ENCODE data around the gene MRE11.

MRE11 gene

GRCh38 chr11:94424662-94425061, 69.0 kb downstream of the MRE11 start:
- H3K27me3 Mint-ChIP-seq (ENCODE audit: low read depth), result no peaks in the 10 kb centered on the region
- DNase-seq (ENCODE audit: low spot score), result no peak
- H3K4me3 Mint-ChIP-seq, result no peak overlapping the region
- peaks cover 7% of the 10 kb centered on the region for H3K9me3 Mint-ChIP-seq
- H3K4me1 Mint-ChIP-seq (ENCODE audit: low read depth), result peaks cover 1% of the 10 kb centered on the region
- no peak overlapping the region for H3K27ac Mint-ChIP-seq
- peaks cover 49% of the 10 kb centered on the region for H3K36me3 Mint-ChIP-seq (ENCODE audit: low read depth)

- peaks cover 1% of the 10 kb centered on the region for H3K4me1 Mint-ChIP-seq (ENCODE audit: low read depth)
- H3K36me3 Mint-ChIP-seq (ENCODE audit: low read depth), result peaks cover 44% of the 10 kb centered on the region
- H3K9me3 Mint-ChIP-seq, result peaks cover 7% of the 10 kb centered on the region
- H3K27ac Mint-ChIP-seq, result no peak overlapping the region
- no peak overlapping the region for H3K4me3 Mint-ChIP-seq
- no peaks in the 10 kb centered on the region for H3K27me3 Mint-ChIP-seq (ENCODE audit: low read depth)
- DNase-seq (ENCODE audit: low spot score), result no peak
Observed at GRCh38 chr11:94424011-94424410, 69.6 kb downstream of the MRE11 start.

DNA sequence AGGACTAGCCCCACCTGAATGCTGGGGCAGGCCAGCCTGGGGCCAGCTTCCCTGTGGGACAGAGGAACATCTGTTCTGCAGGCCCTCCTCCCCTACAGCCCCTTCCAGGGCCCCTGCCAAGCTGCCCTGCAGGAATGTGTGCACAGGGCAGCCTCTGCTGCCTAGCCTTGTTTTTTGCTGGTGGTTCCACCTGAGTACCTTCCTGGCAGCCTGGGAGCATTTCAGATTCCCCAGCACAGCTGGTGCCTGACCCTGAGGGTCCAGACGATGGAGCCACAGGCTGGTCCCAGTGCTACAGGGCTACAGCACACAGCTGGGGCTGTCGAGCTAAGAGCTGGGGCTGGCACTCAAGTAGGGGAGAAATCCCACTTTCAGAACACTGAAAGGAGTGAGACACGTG, 70.1 kb downstream of the MRE11 start:
- peaks cover 7% of the 10 kb centered on the region for H3K9me3 Mint-ChIP-seq
- peaks cover 41% of the 10 kb centered on the region for H3K36me3 Mint-ChIP-seq (ENCODE audit: low read depth)
- DNase-seq (ENCODE audit: low spot score), result no peak
- no peak overlapping the region for H3K4me3 Mint-ChIP-seq
- no peaks in the 10 kb centered on the region for H3K27me3 Mint-ChIP-seq (ENCODE audit: low read depth)
- H3K27ac Mint-ChIP-seq, result no peak overlapping the region
- peaks cover 1% of the 10 kb centered on the region for H3K4me1 Mint-ChIP-seq (ENCODE audit: low read depth)

DNA sequence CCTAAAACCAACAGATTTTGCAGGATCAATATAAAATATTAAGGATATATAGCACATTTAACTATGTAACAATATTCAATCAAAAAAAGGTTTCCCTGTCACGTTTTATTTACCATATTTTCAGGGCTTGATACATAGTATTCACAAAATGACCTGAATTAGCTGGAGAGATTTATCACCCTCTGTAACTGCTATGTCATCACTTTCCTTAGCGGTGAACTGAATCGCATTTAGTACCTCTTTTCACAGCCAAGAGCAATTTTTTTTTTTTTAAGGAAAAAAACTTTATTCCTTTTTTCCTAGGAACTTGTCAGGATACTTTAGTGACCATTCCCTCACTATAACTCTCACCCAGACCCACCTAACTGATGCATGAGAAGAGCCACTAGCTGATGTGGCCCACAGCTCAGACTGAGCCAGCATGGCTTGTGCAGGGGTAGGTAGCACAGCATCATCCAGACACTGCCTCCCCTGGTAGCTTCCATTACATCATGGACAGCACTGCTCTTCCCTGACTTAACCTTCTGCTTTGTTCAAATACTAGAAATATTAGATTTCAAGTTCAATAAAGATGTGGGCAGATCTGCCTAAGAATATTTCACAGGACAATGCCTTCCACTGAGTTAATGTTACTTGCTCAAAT, 75.4 kb downstream of the MRE11 start:
- DNase-seq (ENCODE audit: low spot score), result no peak
- H3K27me3 Mint-ChIP-seq (ENCODE audit: low read depth), result no peaks in the 10 kb centered on the region
- H3K4me3 Mint-ChIP-seq, result no peak overlapping the region
- no peaks in the 10 kb centered on the region for H3K9me3 Mint-ChIP-seq
- H3K4me1 Mint-ChIP-seq (ENCODE audit: low read depth), result peaks cover 1% of the 10 kb centered on the region
- peaks cover 16% of the 10 kb centered on the region for H3K36me3 Mint-ChIP-seq (ENCODE audit: low read depth)
- H3K27ac Mint-ChIP-seq, result no peak overlapping the region

- peaks cover 1% of the 10 kb centered on the region for H3K4me1 Mint-ChIP-seq (ENCODE audit: low read depth)
- H3K36me3 Mint-ChIP-seq (ENCODE audit: low read depth), result peaks cover 20% of the 10 kb centered on the region
Observed at GRCh38 chr11:94417386-94417987, 76.2 kb downstream of the MRE11 start.

DNA sequence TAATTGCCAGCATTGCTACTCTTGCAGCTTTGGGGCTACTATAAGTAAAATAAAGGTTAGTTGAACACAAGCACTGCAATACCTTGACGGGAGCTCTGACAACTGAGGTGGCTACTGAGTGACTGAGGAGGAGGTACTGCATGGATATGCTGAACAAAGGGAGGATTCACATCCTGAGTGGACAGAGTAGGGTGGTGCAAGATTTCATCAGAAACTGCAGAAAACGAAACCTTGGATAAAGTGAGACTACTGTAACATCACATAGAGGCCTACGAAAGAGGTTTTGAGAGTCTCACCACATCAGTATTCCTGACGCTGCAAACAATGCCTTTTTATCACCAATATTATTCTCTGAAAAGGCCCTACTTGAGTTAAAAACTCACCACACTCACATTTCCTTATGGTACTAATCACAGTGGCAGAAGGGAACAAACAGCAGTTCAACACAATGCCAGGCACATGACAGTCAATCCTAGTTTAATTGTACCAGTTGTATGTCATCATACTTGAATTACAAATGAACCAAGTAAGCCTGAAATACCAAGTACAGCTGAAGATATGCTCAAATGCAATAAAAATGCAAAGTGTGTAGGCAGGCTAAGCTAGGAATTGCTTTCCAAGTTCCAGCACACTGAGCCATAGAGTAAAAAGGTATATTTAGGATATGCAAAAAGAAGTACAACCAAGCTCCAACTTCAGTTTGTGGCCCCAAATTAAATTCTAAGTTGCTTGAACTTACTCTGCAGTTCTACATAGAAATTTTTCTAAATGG, 88.4 kb downstream of the MRE11 start:
- Mint-ChIP-seq H3K27ac (no peak overlapping the region), H3K9me3 (peaks cover 18% of the 10 kb centered on the region), H3K4me3 (no peak overlapping the region), H3K4me1 (ENCODE audit: low read depth) (peaks cover 6% of the 10 kb centered on the region), H3K27me3 (ENCODE audit: low read depth) (peaks cover 24% of the 10 kb centered on the region), H3K36me3 (ENCODE audit: low read depth) (peaks cover 6% of the 10 kb centered on the region)
- DNase-seq (ENCODE audit: low spot score), result no peak

More at GRCh38 chr11:94417386-94417987, 76.2 kb downstream of the MRE11 start:
- Mint-ChIP-seq H3K9me3 (no peaks in the 10 kb centered on the region), H3K4me3 (no peak overlapping the region), H3K27me3 (ENCODE audit: low read depth) (no peaks in the 10 kb centered on the region), H3K27ac (no peak overlapping the region)
- no peak for DNase-seq (ENCODE audit: low spot score)

GRCh38 chr11:94402355-94402754, 91.3 kb downstream of the MRE11 start:
- Mint-ChIP-seq H3K27me3 (ENCODE audit: low read depth) (peaks cover 45% of the 10 kb centered on the region), H3K4me3 (no peak overlapping the region), H3K9me3 (peaks cover 1% of the 10 kb centered on the region), H3K36me3 (ENCODE audit: low read depth) (peaks cover 6% of the 10 kb centered on the region), H3K4me1 (ENCODE audit: low read depth) (peaks cover 6% of the 10 kb centered on the region), H3K27ac (no peak overlapping the region)
- DNase-seq (ENCODE audit: low spot score), result no peak

DNA sequence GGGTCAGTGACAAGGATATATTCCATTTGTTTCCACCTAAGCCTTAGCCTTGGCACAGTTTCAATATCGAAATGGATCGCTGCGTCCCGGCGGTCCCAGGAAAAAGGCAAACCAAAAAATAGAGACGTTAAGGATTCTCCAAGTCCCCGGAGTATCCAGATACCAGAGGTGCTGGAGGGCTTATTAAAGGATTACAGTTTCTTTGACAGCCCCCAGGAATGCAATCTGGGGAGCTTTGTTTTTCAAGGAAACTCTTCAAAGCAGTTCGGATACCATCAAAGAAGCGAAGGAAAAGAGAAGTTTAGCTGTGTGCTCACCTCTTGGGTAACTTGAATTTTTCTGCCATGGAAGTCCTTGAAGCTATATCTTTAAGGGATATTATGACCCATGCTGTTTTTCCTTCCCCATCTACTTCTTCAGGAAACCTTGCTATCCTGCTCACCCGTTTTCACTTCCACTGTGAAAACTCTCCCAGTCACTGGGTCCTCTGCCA, 91.8 kb downstream of the MRE11 start:
- Mint-ChIP-seq H3K27me3 (ENCODE audit: low read depth) (peaks cover 45% of the 10 kb centered on the region), H3K36me3 (ENCODE audit: low read depth) (peaks cover 6% of the 10 kb centered on the region), H3K4me3 (no peak overlapping the region), H3K4me1 (ENCODE audit: low read depth) (peaks cover 6% of the 10 kb centered on the region), H3K9me3 (no peaks in the 10 kb centered on the region), H3K27ac (no peak overlapping the region)
- DNase-seq (ENCODE audit: low spot score), result no peak

DNA sequence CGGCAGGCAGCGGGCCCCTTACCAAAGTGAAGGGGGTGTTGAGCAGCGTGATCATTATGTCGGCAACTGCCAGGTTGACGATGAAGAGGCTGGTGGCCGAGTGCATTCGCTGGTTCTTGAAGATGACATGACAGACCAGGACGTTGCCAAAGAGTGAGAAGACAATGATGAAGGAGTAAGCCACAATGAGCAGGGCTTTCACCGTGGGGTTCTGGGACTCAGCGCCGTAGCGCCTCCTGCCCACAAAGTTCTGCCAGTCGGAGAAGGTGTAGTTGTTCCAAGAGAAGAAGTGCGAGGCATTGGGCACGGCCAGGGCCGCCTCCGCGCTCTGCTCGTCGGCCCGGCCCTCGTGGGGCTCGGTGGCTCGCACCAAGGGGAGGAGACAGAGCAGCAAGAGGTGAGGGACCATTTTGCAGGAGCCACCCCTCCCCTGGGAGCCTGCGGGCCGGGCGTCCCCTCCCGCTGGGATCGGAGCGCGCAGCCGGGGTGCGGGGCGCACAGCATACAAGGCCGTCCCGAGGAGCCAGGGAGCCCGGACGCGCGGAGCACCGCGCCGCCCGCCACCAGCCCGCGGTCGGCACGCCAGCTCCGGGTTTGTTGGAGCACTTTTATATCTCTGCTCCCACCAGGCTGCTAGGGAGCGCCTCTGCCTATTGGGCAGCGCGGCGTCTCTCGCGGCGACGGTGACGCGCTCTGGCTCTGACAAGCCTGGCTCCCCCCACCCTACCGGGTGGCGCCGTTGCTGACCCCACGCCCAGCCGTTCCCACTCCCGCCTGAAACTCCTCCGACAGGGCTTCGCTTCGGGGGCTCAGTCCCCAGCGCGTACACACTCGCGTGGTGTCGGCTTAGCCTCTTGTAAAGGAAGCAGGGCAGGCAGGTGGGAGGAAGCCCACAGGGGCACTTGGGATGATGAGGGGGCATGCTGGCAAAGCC, 92.5 kb downstream of the MRE11 start, which contains the start of gene GPR83:
GPR83 (minus strand) TSS at position 581 of the 934 bp plus-strand sequence; CDS start at position 409, 172 bp downstream.
- Mint-ChIP-seq H3K36me3 (ENCODE audit: low read depth) (peaks cover 6% of the 10 kb centered on the region), H3K9me3 (no peaks in the 10 kb centered on the region), H3K4me1 (ENCODE audit: low read depth) (peaks cover 6% of the 10 kb centered on the region), H3K4me3 (peak within 1 kb of the TSS; percentile 73), H3K27ac (no peak within 1 kb of the TSS), H3K27me3 (ENCODE audit: low read depth) (peaks cover 45% of the 10 kb centered on the region)
- DNase-seq (ENCODE audit: low spot score), result no peak

GRCh38 chr11:94400457-94400838, 93.2 kb downstream of the MRE11 start:
- H3K27ac Mint-ChIP-seq, result no peak overlapping the region
- H3K36me3 Mint-ChIP-seq (ENCODE audit: low read depth), result peaks cover 6% of the 10 kb centered on the region
- peak overlapping the region; percentile 73 for H3K4me3 Mint-ChIP-seq
- no peaks in the 10 kb centered on the region for H3K9me3 Mint-ChIP-seq
- DNase-seq (ENCODE audit: low spot score), result no peak
- H3K4me1 Mint-ChIP-seq (ENCODE audit: low read depth), result peaks cover 6% of the 10 kb centered on the region
- peaks cover 45% of the 10 kb centered on the region for H3K27me3 Mint-ChIP-seq (ENCODE audit: low read depth)

DNA sequence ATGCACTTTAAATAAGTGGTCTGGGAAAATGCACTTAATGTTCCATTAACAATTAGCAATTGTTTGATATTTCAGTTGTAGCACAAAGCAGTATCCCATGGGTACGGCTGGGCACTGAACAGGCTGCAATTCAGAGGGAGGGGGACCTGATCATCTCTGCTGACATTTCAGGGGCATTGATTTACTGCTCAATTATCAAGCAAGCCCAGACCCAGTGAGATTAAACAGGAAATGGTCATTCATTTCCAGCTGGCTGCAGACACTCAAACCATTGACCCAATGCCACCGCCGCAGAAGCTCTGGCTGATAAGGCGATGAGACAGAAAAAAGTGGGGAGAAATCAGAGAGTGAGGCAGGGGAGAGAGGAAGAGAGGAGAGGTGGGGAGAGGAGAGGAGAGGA, 93.6 kb downstream of the MRE11 start:
- Mint-ChIP-seq H3K36me3 (ENCODE audit: low read depth) (peaks cover 6% of the 10 kb centered on the region), H3K9me3 (no peaks in the 10 kb centered on the region), H3K27ac (no peak overlapping the region), H3K27me3 (ENCODE audit: low read depth) (peaks cover 45% of the 10 kb centered on the region), H3K4me3 (no peak overlapping the region), H3K4me1 (ENCODE audit: low read depth) (peaks cover 6% of the 10 kb centered on the region)
- DNase-seq (ENCODE audit: low spot score), result no peak

DNA sequence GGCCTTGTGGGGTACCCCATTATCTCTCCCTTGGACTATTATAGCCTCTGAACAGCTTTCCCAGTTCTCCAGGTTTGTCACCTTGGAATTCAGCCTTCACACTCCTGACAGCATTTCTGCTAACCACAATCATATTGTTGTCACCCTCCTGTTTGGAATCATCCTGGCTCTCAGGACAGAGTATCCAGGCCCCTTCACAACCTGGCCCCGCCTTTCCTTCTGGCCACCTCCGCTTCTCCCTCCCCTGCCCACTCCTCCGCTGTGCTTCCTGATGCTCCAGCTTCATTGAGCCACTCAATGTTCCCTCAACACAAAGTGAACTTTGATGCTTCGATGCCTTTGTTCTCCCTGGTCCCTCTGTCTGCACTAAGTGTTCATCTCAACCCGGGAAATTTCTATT, 95.5 kb downstream of the MRE11 start:
- Mint-ChIP-seq H3K4me1 (ENCODE audit: low read depth) (peaks cover 6% of the 10 kb centered on the region), H3K27ac (no peak overlapping the region), H3K27me3 (ENCODE audit: low read depth) (peaks cover 42% of the 10 kb centered on the region), H3K9me3 (no peaks in the 10 kb centered on the region), H3K36me3 (ENCODE audit: low read depth) (peaks cover 6% of the 10 kb centered on the region), H3K4me3 (no peak overlapping the region)
- no peak for DNase-seq (ENCODE audit: low spot score)

DNA sequence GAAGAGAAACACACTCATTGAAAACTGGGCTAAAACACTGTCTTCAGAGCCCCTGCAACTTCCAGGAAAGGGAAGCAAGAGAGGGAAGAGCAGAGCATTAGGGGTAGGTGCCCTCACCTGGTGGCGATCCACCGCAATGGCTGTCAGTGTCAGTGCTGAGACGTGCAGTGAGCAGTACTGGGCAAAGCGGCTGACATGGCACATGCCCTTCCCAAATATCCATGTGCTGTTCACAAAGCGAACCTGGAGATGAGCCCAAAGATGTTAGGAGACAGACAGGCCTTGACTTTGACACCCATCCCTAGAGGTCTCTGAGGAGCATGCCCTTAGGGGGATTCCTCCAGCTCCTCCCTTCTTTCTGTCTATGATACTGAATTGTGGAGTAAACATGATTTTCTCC, 97.4 kb downstream of the MRE11 start:
- no peaks in the 10 kb centered on the region for H3K9me3 Mint-ChIP-seq

More for the DNA sequence above, 97.4 kb downstream of the MRE11 start:
- Mint-ChIP-seq H3K36me3 (ENCODE audit: low read depth) (peaks cover 6% of the 10 kb centered on the region), H3K27me3 (ENCODE audit: low read depth) (peaks cover 29% of the 10 kb centered on the region), H3K27ac (no peak overlapping the region), H3K4me3 (no peak overlapping the region), H3K4me1 (ENCODE audit: low read depth) (peaks cover 6% of the 10 kb centered on the region)
- no peak for DNase-seq (ENCODE audit: low spot score)

All from T-helper 2 cell treated with Interferon-gamma antibody and Interleukin-4, amounts not matched to agents 5 μg/mL and 100 μg/mL, for 36 hours (primary cell).